Occipital lobe (tissue), 2 donors: ENCODE data around the gene TSPAN15. TPM values are rescaled to one million over a fixed set of nuclear protein-coding genes. Genes with fewer than 3 reads are reported as not detected.

Source experiments
- DNase-seq: peaks from one replicate; lab custom pipeline; 2025; lab: John Stamatoyannopoulos, UW
- total RNA-seq: library from RNA; depleted of rRNA; stranded (reverse); fragments of >200 nt; gene quantifications from one replicate; pipeline ENCODE4 v1.2.3, GENCODE V29; 2014

TSPAN15 gene
- total RNA-seq, 1 donor from 2014 or later, result 3.1 TPM

GRCh38 chr10:69465457-69466157 is 14.3 kb downstream of the TSPAN15 start:
- no peak for DNase-seq

- no peak for DNase-seq
Observed at GRCh38 chr10:69466158-69466490, 14.9 kb downstream of the TSPAN15 start.

- no peak for DNase-seq
Observed at GRCh38 chr10:69466689-69467088, 15.4 kb downstream of the TSPAN15 start.

GRCh38 chr10:69467928-69468750 is 16.9 kb downstream of the TSPAN15 start:
- DNase-seq, result no peak

- DNase-seq, result no peak
Observed at GRCh38 chr10:69468751-69469089, 17.5 kb downstream of the TSPAN15 start.

- no peak for DNase-seq
Observed at GRCh38 chr10:69469976-69470375, 18.7 kb downstream of the TSPAN15 start.

GRCh38 chr10:69470463-69471384 is 19.5 kb downstream of the TSPAN15 start:
- DNase-seq, result no peak

- no peak for DNase-seq
Observed at GRCh38 chr10:69472142-69472541, 20.9 kb downstream of the TSPAN15 start.

- DNase-seq, result no peak
Observed at GRCh38 chr10:69472544-69472943, 21.3 kb downstream of the TSPAN15 start.

- DNase-seq, result no peak
Observed at GRCh38 chr10:69473304-69473990, 22.2 kb downstream of the TSPAN15 start.

GRCh38 chr10:69474742-69475432 is 23.6 kb downstream of the TSPAN15 start:
- no peak for DNase-seq

GRCh38 chr10:69475433-69475830 is 24.2 kb downstream of the TSPAN15 start:
- DNase-seq, result no peak

GRCh38 chr10:69477968-69478597 is 26.8 kb downstream of the TSPAN15 start:
- DNase-seq, result no peak

- DNase-seq, result peak; percentile 73
Observed at GRCh38 chr10:69479240-69480067, 28.2 kb downstream of the TSPAN15 start.

- no peak for DNase-seq
Observed at GRCh38 chr10:69480068-69480412, 28.8 kb downstream of the TSPAN15 start.

GRCh38 chr10:69481305-69481704 is 30.0 kb downstream of the TSPAN15 start:
- no peak for DNase-seq

- no peak for DNase-seq
Observed at GRCh38 chr10:69481811-69482524, 30.7 kb downstream of the TSPAN15 start.

GRCh38 chr10:69483963-69484362 is 32.7 kb downstream of the TSPAN15 start:
- DNase-seq, result no peak

- no peak for DNase-seq
Observed at GRCh38 chr10:69484736-69485135, 33.5 kb downstream of the TSPAN15 start.
